ENCODE measurements around the gene NOTCH1.
"Not testable (repeated sequence)": the region's sequence is repeated elsewhere in the genome, so short reads cannot be mapped to it uniquely, and the experiment has no call there.

NOTCH1 gene

GRCh38 chr9:136578915-136579649, 33.2 kb upstream of the NOTCH1 start:
- peak in 1 of 2 experiments; percentile 13 for DNase-seq

- no peak for DNase-seq
Measured at GRCh38 chr9:136578626-136578914, 32.7 kb upstream of the NOTCH1 start.

- no peak for DNase-seq
Measured at GRCh38 chr9:136577941-136578625, 32.2 kb upstream of the NOTCH1 start.

- peak; percentile 21 to 25 for DNase-seq
Measured at GRCh38 chr9:136576269-136576626, 30.4 kb upstream of the NOTCH1 start.

GRCh38 chr9:136575626-136576268, 29.9 kb upstream of the NOTCH1 start:
- DNase-seq = no peak

GRCh38 chr9:136574606-136575005, 28.8 kb upstream of the NOTCH1 start:
- not testable (repeated sequence) for DNase-seq

GRCh38 chr9:136572828-136573625, 27.2 kb upstream of the NOTCH1 start:
- no peak for DNase-seq

- DNase-seq = no peak
Measured at GRCh38 chr9:136572003-136572827, 26.4 kb upstream of the NOTCH1 start.

GRCh38 chr9:136571531-136571930, 25.7 kb upstream of the NOTCH1 start:
- no peak for DNase-seq

- DNase-seq = no peak
Measured at GRCh38 chr9:136570916-136571315, 25.1 kb upstream of the NOTCH1 start.

GRCh38 chr9:136570191-136570845, 24.5 kb upstream of the NOTCH1 start:
- no peak for DNase-seq

- no peak for DNase-seq
Measured at GRCh38 chr9:136569526-136570148, 23.8 kb upstream of the NOTCH1 start.

- DNase-seq = no peak
Measured at GRCh38 chr9:136568288-136569081, 22.6 kb upstream of the NOTCH1 start.

- no peak for DNase-seq
Measured at GRCh38 chr9:136567651-136568287, 21.9 kb upstream of the NOTCH1 start.

- DNase-seq = no peak
Measured at GRCh38 chr9:136566901-136567300, 21.1 kb upstream of the NOTCH1 start.

GRCh38 chr9:136566553-136566895, 20.7 kb upstream of the NOTCH1 start:
- DNase-seq = no peak

GRCh38 chr9:136565715-136566552, 20.1 kb upstream of the NOTCH1 start:
- DNase-seq = no peak

GRCh38 chr9:136565086-136565714, 19.4 kb upstream of the NOTCH1 start:
- DNase-seq = no peak

Measured in activated CD4-positive, alpha-beta T cell treated with anti-CD3 and anti-CD28 coated beads, Interleukin-2, amount 50 U/mL, for 48 hours (primary cell).